ENCODE results near the gene CACNB1. TPM values are rescaled to one million over a fixed set of nuclear protein-coding genes. Genes with fewer than 3 reads are reported as not detected.
A peak's percentile ranks its signal among the peaks of the same experiment; 100 is the strongest.

CACNB1 gene
- polyA plus RNA-seq, 1 of the 3 experiments (the other 2 are of a cell fraction) = 7.4 TPM

- TF ChIP-seq REST (IDR thresholded peaks at IDR 0.05; ENCODE audit: low read depth, low read length) (no peak), RAD21 (IDR thresholded peaks at IDR 0.05; ENCODE audit: low read length) (no peak)
These were observed 21.4 kb upstream of the CACNB1 start (continued) for GRCh38 chr17:39218906-39219305.

- TF ChIP-seq NFIC (IDR thresholded peaks at IDR 0.05; ENCODE audit: borderline replicate concordance) = no peak
- H3K9me3 ChIP-seq = no peaks in the 10 kb centered on the region
- no peaks in the 10 kb centered on the region for H3K79me2 ChIP-seq (ENCODE audit: insufficient read depth)
- no peaks in the 10 kb centered on the region for H3K9me2 ChIP-seq
- H3K27ac ChIP-seq (ENCODE audit: low read depth in 2 of 2, low read length in 1 of 2) = no peak overlapping the region
- no peaks in the 10 kb centered on the region for H4K20me1 ChIP-seq (ENCODE audit: insufficient read depth)
- H3K27me3 ChIP-seq (ENCODE audit: insufficient read depth) = no peaks in the 10 kb centered on the region
- H3K9ac ChIP-seq = no peak overlapping the region
- ChIA-PET CTCF (interaction anchor here (0.7 to 4.3 kb wide), 8 partner anchors 9 to 53 kb away, joined by 3 to 25 read pairs (median 4); no protein-coding TSS in a partner anchor), POLR2A (no interaction called here)
- no peaks in the 10 kb centered on the region for H3K36me3 ChIP-seq (replicated peaks in 1 of 2; ENCODE audit: control insufficient read depth in 1 of 2, insufficient read depth in 2 of 2, low read length in 1 of 2)
- no peaks in the 10 kb centered on the region for H3F3A ChIP-seq (replicated peaks; ENCODE audit: insufficient read depth)
- no peak overlapping the region for H3K4me3 ChIP-seq (ENCODE audit: low read depth in 2 of 2, low read length in 1 of 2)
- no peak for DNase-seq
- WGBS (ENCODE audit: low lambda C conversion rate) = 59% methylated on average over 19 of the region's 24 CpGs
- no peak overlapping the region for H2AFZ ChIP-seq (ENCODE audit: low read depth)
- H3K4me2 ChIP-seq = no peak overlapping the region
- no peaks in the 10 kb centered on the region for H3K4me1 ChIP-seq (ENCODE audit: control insufficient read depth in 1 of 2, insufficient read depth in 2 of 2, low read depth in 1 of 2, low read length in 1 of 2)
These were observed 20.4 kb upstream of the CACNB1 start for GRCh38 chr17:39217734-39218369.

GRCh38 chr17:39213852-39214251 lies 16.4 kb upstream of the CACNB1 start:
- Histone ChIP-seq H3K4me3 (ENCODE audit: low read depth in 2 of 2, low read length in 1 of 2) (no peak overlapping the region), H3F3A (replicated peaks; ENCODE audit: insufficient read depth) (no peaks in the 10 kb centered on the region), H3K4me2 (no peak overlapping the region), H3K9me3 (no peaks in the 10 kb centered on the region), H3K4me1 (ENCODE audit: control insufficient read depth in 1 of 2, insufficient read depth in 2 of 2, low read depth in 1 of 2, low read length in 1 of 2) (peaks cover 7 to 9% of the 10 kb centered on the region in 2 experiments; a peak in 2 of 4 replicates), H3K79me2 (ENCODE audit: insufficient read depth) (no peaks in the 10 kb centered on the region), H3K9me2 (no peaks in the 10 kb centered on the region), H3K27me3 (ENCODE audit: insufficient read depth) (no peaks in the 10 kb centered on the region), H3K9ac (no peak overlapping the region), H2AFZ (ENCODE audit: low read depth) (no peak overlapping the region), H3K27ac (ENCODE audit: low read depth in 2 of 2, low read length in 1 of 2) (no peak overlapping the region), H4K20me1 (ENCODE audit: insufficient read depth) (no peaks in the 10 kb centered on the region), H3K36me3 (replicated peaks in 1 of 2; ENCODE audit: control insufficient read depth in 1 of 2, insufficient read depth in 2 of 2, low read length in 1 of 2) (no peaks in the 10 kb centered on the region)
- ChIA-PET POLR2A (no interaction called here), CTCF (interaction anchor here (0.9 to 29.0 kb wide), 3 partner anchors 12 to 334 kb away, joined by 3 to 781 read pairs (median 3); partner anchors contain the start of gene STAC2)
- TF ChIP-seq RXRA (IDR thresholded peaks at IDR 0.05; ENCODE audit: borderline replicate concordance, low read depth) (no peak), TEAD4 (IDR thresholded peaks at IDR 0.05; ENCODE audit: borderline replicate concordance, insufficient read depth) (no peak), MEF2A (IDR thresholded peaks at IDR 0.05; ENCODE audit: borderline replicate concordance, low read depth) (no peak), USF1 (IDR thresholded peaks at IDR 0.05; ENCODE audit: borderline replicate concordance, low read depth) (peak; percentile 59; the same call in 1 of the 2 replicates), SIN3A (IDR thresholded peaks at IDR 0.05; ENCODE audit: borderline replicate concordance, low read depth, low read length) (no peak), REST (IDR thresholded peaks at IDR 0.05; ENCODE audit: low read depth, low read length) (no peak)
- WGBS (ENCODE audit: low lambda C conversion rate) = 58% methylated on average over 2 of the region's 9 CpGs
- DNase-seq = no peak
